ENCODE data around the gene TAF4B. TPM values are rescaled to one million over a fixed set of nuclear protein-coding genes. Genes with fewer than 3 reads are reported as not detected.

Gene TAF4B
- total and polyA plus RNA-seq, 2 of the 8 experiments (the other 6 are each of a cell fraction or from before 2014, with no cell fraction given): 9.3 to 19.8 TPM

DNA sequence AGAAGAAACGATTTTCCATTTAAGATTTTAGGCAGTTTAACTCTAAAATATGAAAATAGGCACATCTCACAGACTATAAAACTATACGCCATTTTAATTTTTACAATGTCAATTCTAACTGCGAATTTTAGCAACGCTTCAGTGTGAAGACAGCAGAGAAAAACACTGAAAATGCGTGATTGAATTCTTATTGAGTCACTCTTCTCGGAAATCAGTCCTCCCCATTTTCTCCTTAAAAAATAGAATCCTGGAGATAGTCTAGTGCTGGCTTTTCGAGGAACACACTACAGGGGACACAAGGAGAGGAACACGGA, 373 bp upstream of the TAF4B start:
- Histone ChIP-seq H4K5ac (ENCODE audit: insufficient read length, low read depth, low read length) (no peak overlapping the region), H3K23me2 (ENCODE audit: low read depth, low read length) (peaks cover 2% of the 10 kb centered on the region; the same call in 1 of the 2 replicates), H3K79me1 (ENCODE audit: low read depth, low read length) (no peaks in the 10 kb centered on the region; the same call in 1 of the 2 replicates), H2AK5ac (ENCODE audit: low read depth, low read length) (no peak overlapping the region), H3K56ac (replicated peaks; ENCODE audit: insufficient read length, low read depth, low read length) (no peak overlapping the region), H2BK12ac (ENCODE audit: low read depth, low read length) (no peak overlapping the region), H2AFZ (ENCODE audit: low read length) (no peak overlapping the region), H2BK15ac (ENCODE audit: low read length) (no peak overlapping the region), H3K27ac (ENCODE audit: low read depth, low read length) (no peak overlapping the region), H3K36me3 (ENCODE audit: control insufficient read depth in 2 of 4, insufficient read depth in 4 of 4, low read length in 3 of 4) (no peaks in the 10 kb centered on the region), H3K27me3 (replicated peaks in 1 of 4; ENCODE audit: control insufficient read depth in 3 of 4, extremely low read depth in 1 of 4, insufficient read depth in 3 of 4, low read length in 3 of 4) (no peaks in the 10 kb centered on the region), H4K91ac (replicated peaks; ENCODE audit: insufficient read length, low read length) (no peak overlapping the region), H3K4me1 (replicated peaks in 1 of 4; ENCODE audit: control insufficient read depth in 3 of 4, insufficient read depth in 4 of 4, low read length in 3 of 4) (peaks cover 0 to 12% (median 7%) of the 10 kb centered on the region in 4 experiments; a peak in 4 of 7 replicates), H2BK120ac (replicated peaks; ENCODE audit: low read depth, low read length) (no peak overlapping the region), H3K4me3 (ENCODE audit: extremely low read depth in 1 of 4, insufficient read depth in 2 of 4, low read depth in 3 of 4, low read length in 4 of 4) (peak overlapping the region; percentile 64 to 92 (median 88); a peak in 7 of 8 replicates), H2BK20ac (ENCODE audit: low read length) (no peak overlapping the region), H3K9me3 (ENCODE audit: insufficient read depth in 2 of 2, low read depth in 1 of 2, low read length in 1 of 2) (no peaks in the 10 kb centered on the region), H3K4ac (replicated peaks; ENCODE audit: insufficient read length, low read depth, low read length) (no peak overlapping the region), H3K9ac (replicated peaks in 1 of 4; ENCODE audit: extremely low read depth in 1 of 4, low read depth in 3 of 4, low read length in 3 of 4) (peak overlapping the region in 1 of 4 experiments; percentile 83; a peak in 1 of 7 replicates), H4K8ac (ENCODE audit: extremely low read depth, insufficient read depth, low read length) (no peak overlapping the region), H2BK5ac (ENCODE audit: low read depth, low read length) (no peak overlapping the region), H4K20me1 (replicated peaks in 1 of 2; ENCODE audit: control insufficient read depth in 1 of 2, insufficient read depth in 2 of 2, low read length in 2 of 2) (no peaks in the 10 kb centered on the region), H3K18ac (ENCODE audit: extremely low read depth, low read length) (no peak overlapping the region), H3K14ac (ENCODE audit: insufficient read length) (no peak overlapping the region), H3K79me2 (ENCODE audit: control insufficient read depth in 1 of 2, insufficient read depth in 2 of 2, low read length in 2 of 2) (peaks cover 8 to 40% of the 10 kb centered on the region in 2 experiments; a peak in 3 of 4 replicates), H3K4me2 (ENCODE audit: insufficient read depth in 1 of 2, low read depth in 2 of 2, low read length in 2 of 2) (peak overlapping the region; percentile 70 to 91), H3K23ac (ENCODE audit: insufficient read length) (no peak overlapping the region)
- 35% methylated on average over 8 of the region's 8 CpGs; no CpG with 5 or more reads in 1 of the 2 experiments for WGBS, 2 experiments (ENCODE audit: extremely low coverage in 1 of 2, insufficient coverage in 1 of 2, insufficient read length in 1 of 2, insufficient replicate concordance in 2 of 2, low coverage in 1 of 2, low lambda C conversion rate in 2 of 2, missing lambda C conversion rate in 1 of 2)
- TF ChIP-seq SIRT6 (IDR thresholded peaks at IDR 0.05; ENCODE audit: low read length) (no peak), ASH2L (IDR thresholded peaks at IDR 0.05; ENCODE audit: low read length) (no peak), SUZ12 (IDR thresholded peaks at IDR 0.05; ENCODE audit: low read length) (no peak), RBBP5 (IDR thresholded peaks at IDR 0.05; ENCODE audit: borderline replicate concordance, low read depth, low read length) (no peak), GABPA (IDR thresholded peaks at IDR 0.05; ENCODE audit: borderline replicate concordance, insufficient read depth, low read length) (no peak), EGR1 (IDR thresholded peaks at IDR 0.05; ENCODE audit: borderline replicate concordance, low read depth, low read length) (no peak), SIX5 (IDR thresholded peaks at IDR 0.05; ENCODE audit: low read depth, low read length) (no peak), BCL11A (IDR thresholded peaks at IDR 0.05; ENCODE audit: low read depth in 2 of 2, low read length in 2 of 2) (no peak), TEAD4 (IDR thresholded peaks at IDR 0.05; ENCODE audit: low read depth, low read length) (no peak), RAD21 (IDR thresholded peaks at IDR 0.05 in 1 of 2, conservative IDR thresholded peaks at IDR 0.05 in 1 of 2; ENCODE audit: low read depth in 2 of 2, low read length in 2 of 2) (no peak)
- TF ChIP-seq, protein P1, sequence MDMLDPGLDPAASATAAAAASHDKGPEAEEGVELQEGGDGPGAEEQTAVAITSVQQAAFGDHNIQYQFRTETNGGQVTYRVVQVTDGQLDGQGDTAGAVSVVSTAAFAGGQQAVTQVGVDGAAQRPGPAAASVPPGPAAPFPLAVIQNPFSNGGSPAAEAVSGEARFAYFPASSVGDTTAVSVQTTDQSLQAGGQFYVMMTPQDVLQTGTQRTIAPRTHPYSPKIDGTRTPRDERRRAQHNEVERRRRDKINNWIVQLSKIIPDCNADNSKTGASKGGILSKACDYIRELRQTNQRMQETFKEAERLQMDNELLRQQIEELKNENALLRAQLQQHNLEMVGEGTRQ (IDR thresholded peaks at IDR 0.05; ENCODE audit: low read length): no peak
- FAIRE-seq: no peak
- DNase-seq (ENCODE audit: low read depth in 1 of 2, low spot score in 2 of 2): no peak
- ChIA-PET POLR2A (ENCODE audit: partially characterized antibody) (interaction anchor here (0.6 to 2.0 kb wide), 6 partner anchors 8 to 134 kb away, joined by 3 to 5 read pairs (median 4); no protein-coding TSS in a partner anchor), CTCF (ENCODE audit: partially characterized antibody) (no interaction called here)
